HG03378 (cell line): ENCODE measurements around the gene DDX3X.

Experiments
- ATAC-seq: cut with Tn5 transposase; IDR thresholded peaks from one replicate; pipeline ENCODE4 v1.9.1; 2021; ENCODE audit warnings: mild to moderate bottlenecking, moderate library complexity; ENCODE audit not compliant: unreplicated experiment

The DDX3X gene

GRCh38 chrX:41327341-41327740 lies 6.6 kb upstream of the DDX3X start:
- no peak for ATAC-seq

- ATAC-seq = no peak
Measured at GRCh38 chrX:41329101-41329500, 4.9 kb upstream of the DDX3X start.

GRCh38 chrX:41332005-41332404 lies 2.0 kb upstream of the DDX3X start:
- ATAC-seq = no peak

GRCh38 chrX:41332408-41333002 lies 1.5 kb upstream of the DDX3X start:
- ATAC-seq = peak; percentile 6

GRCh38 chrX:41333003-41333743 lies 789 bp upstream of the DDX3X start:
- ATAC-seq = peak; percentile 30

GRCh38 chrX:41334363-41335197 lies 618 bp downstream of the DDX3X start:
- ATAC-seq = peak; percentile 21

- ATAC-seq = no peak
Measured at GRCh38 chrX:41335198-41335957, 1.4 kb downstream of the DDX3X start.

- ATAC-seq = no peak
Measured at GRCh38 chrX:41335958-41336331, 2.0 kb downstream of the DDX3X start.

- no peak for ATAC-seq
Measured at GRCh38 chrX:41336447-41336846, 2.5 kb downstream of the DDX3X start.

GRCh38 chrX:41337140-41337539 lies 3.2 kb downstream of the DDX3X start:
- ATAC-seq = no peak

GRCh38 chrX:41338436-41338835 lies 4.5 kb downstream of the DDX3X start:
- no peak for ATAC-seq

- no peak for ATAC-seq
Measured at GRCh38 chrX:41339148-41339547, 5.2 kb downstream of the DDX3X start.

GRCh38 chrX:41344053-41344452 lies 10.1 kb downstream of the DDX3X start:
- no peak for ATAC-seq

- ATAC-seq = no peak
Measured at GRCh38 chrX:41347186-41347585, 13.2 kb downstream of the DDX3X start.

- ATAC-seq = no peak
Measured at GRCh38 chrX:41348551-41348950, 14.6 kb downstream of the DDX3X start.

- no peak for ATAC-seq
Measured at GRCh38 chrX:41350150-41350975, 16.4 kb downstream of the DDX3X start.

- ATAC-seq = no peak
Measured at GRCh38 chrX:41350976-41351569, 17.1 kb downstream of the DDX3X start.

GRCh38 chrX:41351923-41352322 lies 18.0 kb downstream of the DDX3X start:
- ATAC-seq = no peak

- no peak for ATAC-seq
Measured at GRCh38 chrX:41352329-41352838, 18.4 kb downstream of the DDX3X start.

GRCh38 chrX:41353985-41354384 lies 20.0 kb downstream of the DDX3X start:
- no peak for ATAC-seq
